HCT116 (cell line): ENCODE data around the gene MED9. TPM values are rescaled to one million over a fixed set of nuclear protein-coding genes. Genes with fewer than 3 reads are reported as not detected.

Source experiments
- ATAC-seq: fragments of 200-7000 bp; cut with Tn5 transposase; 2 replicates; pipeline ENCODE4 v1.9.1; 2020; ENCODE audit warnings: mild to moderate bottlenecking, moderate library complexity
- BruUV-seq: library from RNA; stranded (reverse); fragments of 400-500 nt; replicated peaks from 2 replicates; lab custom pipeline; 2021; lab: Mats Ljungman, UMichigan
- CTCF ChIA-PET: fragments of 300-600 bp; sonication (Branson Sonifier 250); formaldehyde crosslinking; loops from one replicate; lab custom pipeline; 2021; ENCODE audit warnings: antibody characterized with exemption; lab: Charles Lee
- POLR2A ChIA-PET: fragments of 300-600, 350-600 bp; sonication (Branson Sonifier 250); formaldehyde crosslinking; loops from one replicate; lab custom pipeline; 2021; ENCODE audit warnings: antibody characterized with exemption; lab: Charles Lee
- RAD21 ChIA-PET, 2 experiments: fragments of 300-600 bp; sonication (Branson Sonifier 250); formaldehyde crosslinking; loops; one replicate each; lab custom pipeline; 2023; ENCODE audit warnings: low total read pairs in 2 of 2; ENCODE audit not compliant: uncharacterized antibody in 2 of 2, unreplicated experiment in 2 of 2, low non-redundant PET in 1 of 2; lab: Charles Lee
- DNase-seq: peaks from one replicate; pipeline ENCODE4 v3.0.0-alpha.2; 2010; ENCODE audit warnings: low read depth, low spot score
- H2AFZ ChIP-seq: fragments of 200-600 bp; shearing (Covaris generic), sonication (generic); 2 replicates; pipeline ENCODE4 v1.6.1; 2017; ENCODE audit warnings: low read depth, mixed run types, mixed read lengths, antibody characterized with exemption, low read length; ENCODE audit not compliant: poor library complexity, severe bottlenecking
- H3K27ac ChIP-seq: 2 replicates; pipeline ENCODE4 v1.5.1; 2012; ENCODE audit warnings: low read depth, low read length
- H3K27me3 ChIP-seq: fragments of 200-600 bp; sonication (generic); 2 replicates; pipeline ENCODE4 v1.6.1; 2016; ENCODE audit warnings: mixed run types, low read length, mixed read lengths; ENCODE audit not compliant: insufficient read depth
- H3K36me3 ChIP-seq, 2 experiments: fragments of 200-500 bp in 1 of 2; fragments of 200-600 bp in 1 of 2; sonication (Bioruptor generic) in 1 of 2; sonication (generic) in 1 of 2; 2 replicates each; pipeline versions ENCODE4 v1.5.1 to v1.6.1; 2014 to 2016; ENCODE audit warnings: low read length in 2 of 2, inconsistent platforms in 1 of 2, mixed read lengths in 1 of 2, mixed run types in 1 of 2; ENCODE audit not compliant: insufficient read depth in 2 of 2, control insufficient read depth in 1 of 2
- H3K4me1 ChIP-seq, 2 experiments: fragments of 200-600 bp in 1 of 2; sonication (generic) in 1 of 2; 2 replicates each; pipeline versions ENCODE4 v1.5.1 to v1.6.1; 2012 to 2017; ENCODE audit warnings: low read length in 2 of 2, inconsistent platforms in 1 of 2, mild to moderate bottlenecking in 1 of 2, mixed read lengths in 1 of 2, mixed run types in 1 of 2, moderate library complexity in 1 of 2; ENCODE audit not compliant: insufficient read depth in 2 of 2, control insufficient read depth in 1 of 2
- H3K4me2 ChIP-seq: fragments of 200-600 bp; sonication (generic); 2 replicates; pipeline ENCODE4 v1.6.1; 2017; ENCODE audit warnings: mixed run types, low read length, mixed read lengths
- H3K4me3 ChIP-seq, 2 experiments: fragments of 200-600 bp in 1 of 2; sonication (generic) in 1 of 2; replicated peaks in 1 of 2; 2 replicates each; pipeline ENCODE4 v1.5.1; 2011 to 2016; ENCODE audit warnings: low read length in 2 of 2, control low read depth in 1 of 2, low read depth in 1 of 2, mild to moderate bottlenecking in 1 of 2, mixed read lengths in 1 of 2, mixed run types in 1 of 2
- H3K79me2 ChIP-seq: fragments of 200-600 bp; sonication (generic); 2 replicates; pipeline ENCODE4 v1.6.1; 2017; ENCODE audit warnings: mild to moderate bottlenecking, mixed run types, low read length, moderate library complexity, mixed read lengths; ENCODE audit not compliant: insufficient read depth
- H3K9ac ChIP-seq: fragments of 200-600 bp; sonication (generic); 2 replicates; pipeline ENCODE4 v1.6.1; 2016; ENCODE audit warnings: low read length, mixed read lengths
- H3K9me2 ChIP-seq: fragments of 200-600 bp; sonication (generic), shearing (Covaris generic); 2 replicates; pipeline ENCODE4 v1.6.1; 2017; ENCODE audit warnings: mixed run types, mild to moderate bottlenecking, moderate library complexity; ENCODE audit not compliant: insufficient read depth
- H3K9me3 ChIP-seq, 2 experiments: fragments of 200-500 bp in 1 of 2; fragments of 200-600 bp in 1 of 2; sonication (Bioruptor generic) in 1 of 2; sonication (generic) in 1 of 2; 2 replicates each; pipeline ENCODE4 v1.6.1; 2014 to 2017; ENCODE audit warnings: low read length in 2 of 2, mixed read lengths in 2 of 2, inconsistent platforms in 1 of 2, low read depth in 1 of 2, mild to moderate bottlenecking in 1 of 2, mixed run types in 1 of 2, moderate library complexity in 1 of 2; ENCODE audit not compliant: control insufficient read depth in 1 of 2, insufficient read depth in 1 of 2
- H4K20me1 ChIP-seq: fragments of 200-600 bp; sonication (generic), shearing (Covaris generic); 2 replicates; pipeline ENCODE4 v1.6.1; 2017; ENCODE audit warnings: mixed run types, mild to moderate bottlenecking, moderate library complexity; ENCODE audit not compliant: insufficient read depth
- CEBPB ChIP-seq: IDR thresholded peaks from 2 replicates; pipeline ENCODE4 v1.6.1; 2012; ENCODE audit warnings: low read depth
- EZH2 ChIP-seq: fragments of 200-600 bp; sonication (generic); IDR thresholded peaks from 2 replicates; pipeline ENCODE4 v1.6.1; 2017; ENCODE audit warnings: antibody characterized with exemption, mixed run types
- EZH2phosphoT487 ChIP-seq: fragments of 200-600 bp; IDR thresholded peaks from 2 replicates; pipeline ENCODE4 v1.6.1; 2018; ENCODE audit warnings: antibody characterized with exemption, borderline replicate concordance
- JUND ChIP-seq: IDR thresholded peaks from 2 replicates; pipeline ENCODE4 v1.6.1; 2012
- POLR2AphosphoS5 ChIP-seq: IDR thresholded peaks from 2 replicates; pipeline ENCODE4 v1.6.1; 2011; ENCODE audit warnings: mild to moderate bottlenecking, low read depth, low read length, moderate library complexity
- RAD21 ChIP-seq: IDR thresholded peaks from 2 replicates; pipeline ENCODE4 v1.6.1; 2012; ENCODE audit warnings: low read depth, mild to moderate bottlenecking
- YY1 ChIP-seq: IDR thresholded peaks from 2 replicates; pipeline ENCODE4 v1.6.1; 2011; ENCODE audit warnings: low read length, low read depth, moderate library complexity, mild to moderate bottlenecking; ENCODE audit not compliant: insufficient replicate concordance; ENCODE audit errors: extremely low read depth
- ZFX ChIP-seq: fragments of 450-650 bp; IDR thresholded peaks from 2 replicates; pipeline ENCODE4 v1.6.1; 2017
- intact Hi-C: fragments of 100-400 bp; cut with micrococcal nuclease; formaldehyde crosslinking; loops from 2 replicates; pipeline ENCODE4 v1.10.0; 2022
- total RNA-seq: library from RNA; stranded (reverse); gene quantifications from one replicate; pipeline ENCODE4 v1.2.1, GENCODE V29; 2021; ENCODE audit not compliant: unreplicated experiment
- TF ChIP-seq, protein P1 (sequence below): IDR thresholded peaks from 2 replicates; pipeline ENCODE4 v1.6.1; 2012
- TF ChIP-seq, protein P2 (sequence below): IDR thresholded peaks from 2 replicates; pipeline ENCODE4 v1.6.1; 2012

MED9 gene
- total RNA-seq, 1 experiment from 2014 or later: 13.9 TPM

DNA sequence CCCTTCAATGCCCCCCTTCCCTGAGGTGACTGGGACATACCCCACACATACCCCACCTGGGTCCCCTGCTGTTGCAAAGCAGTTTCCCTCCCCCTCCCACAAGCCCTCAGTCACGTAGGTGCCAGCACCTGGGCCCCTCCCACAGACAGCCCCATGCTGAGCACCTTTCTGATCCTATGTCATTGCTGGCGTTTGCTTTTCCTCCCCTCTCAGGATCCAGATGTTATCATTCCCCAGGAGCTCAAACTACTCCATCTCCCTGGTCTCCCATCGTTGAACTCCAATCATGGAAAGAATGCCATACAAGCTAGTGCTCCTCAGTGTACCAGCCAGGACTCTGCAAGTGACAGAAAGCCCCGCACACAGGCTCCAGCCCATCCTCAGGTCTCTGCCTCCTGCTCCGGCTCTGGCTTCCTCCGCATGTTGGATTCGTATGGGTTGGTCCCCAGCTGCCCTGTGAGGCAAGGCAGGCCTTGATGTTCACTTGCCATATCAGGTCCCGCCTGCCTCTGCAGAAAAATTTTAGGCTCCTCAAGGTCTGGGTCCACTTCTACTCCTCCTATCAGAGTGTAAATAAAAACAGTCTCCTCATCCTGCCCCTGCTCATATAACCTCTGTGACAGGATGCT lies 31.4 kb upstream of the MED9 start:
- Histone ChIP-seq H3K9me3 (no peaks in the 10 kb centered on the region; a peak in 1 of 4 replicates), H3K27me3 (no peaks in the 10 kb centered on the region), H3K9me2 (no peaks in the 10 kb centered on the region), H3K9ac (no peak overlapping the region), H3K4me3 (no peak overlapping the region), H3K4me2 (peak overlapping the region; percentile 65), H3K79me2 (no peaks in the 10 kb centered on the region), H2AFZ (peak overlapping the region; percentile 93), H3K36me3 (no peaks in the 10 kb centered on the region), H3K27ac (peak overlapping the region; percentile 5; the same call in 1 of the 2 replicates), H4K20me1 (no peaks in the 10 kb centered on the region), H3K4me1 (peaks cover 24 to 25% of the 10 kb centered on the region in 2 experiments)
- ChIA-PET POLR2A (no interaction called here), CTCF (no interaction called here), RAD21 (no interaction called here)
- TF ChIP-seq POLR2AphosphoS5 (no peak), ZFX (no peak), YY1 (no peak), JUND (no peak), EZH2phosphoT487 (no peak), EZH2 (no peak), CEBPB (no peak), RAD21 (no peak)
- TF ChIP-seq, protein P1, sequence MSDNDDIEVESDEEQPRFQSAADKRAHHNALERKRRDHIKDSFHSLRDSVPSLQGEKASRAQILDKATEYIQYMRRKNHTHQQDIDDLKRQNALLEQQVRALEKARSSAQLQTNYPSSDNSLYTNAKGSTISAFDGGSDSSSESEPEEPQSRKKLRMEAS: no peak
- TF ChIP-seq, protein P2, sequence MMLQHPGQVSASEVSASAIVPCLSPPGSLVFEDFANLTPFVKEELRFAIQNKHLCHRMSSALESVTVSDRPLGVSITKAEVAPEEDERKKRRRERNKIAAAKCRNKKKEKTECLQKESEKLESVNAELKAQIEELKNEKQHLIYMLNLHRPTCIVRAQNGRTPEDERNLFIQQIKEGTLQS: no peak
- intact Hi-C loops: no loop called here
- BruUV-seq: TSS peak; percentile 85
- ATAC-seq (peak; percentile 16; the same call in 1 of the 2 replicates), DNase-seq (no peak)
